T-helper 2 cell (primary cell): Measurements from ENCODE around the gene DSCAM.

Experiments
- DNase-seq, 5 experiments: peaks; one replicate each; pipeline versions ENCODE4 v3.0.0 to v3.0.0-alpha.2; 2012 to 2022

DSCAM gene

DNA sequence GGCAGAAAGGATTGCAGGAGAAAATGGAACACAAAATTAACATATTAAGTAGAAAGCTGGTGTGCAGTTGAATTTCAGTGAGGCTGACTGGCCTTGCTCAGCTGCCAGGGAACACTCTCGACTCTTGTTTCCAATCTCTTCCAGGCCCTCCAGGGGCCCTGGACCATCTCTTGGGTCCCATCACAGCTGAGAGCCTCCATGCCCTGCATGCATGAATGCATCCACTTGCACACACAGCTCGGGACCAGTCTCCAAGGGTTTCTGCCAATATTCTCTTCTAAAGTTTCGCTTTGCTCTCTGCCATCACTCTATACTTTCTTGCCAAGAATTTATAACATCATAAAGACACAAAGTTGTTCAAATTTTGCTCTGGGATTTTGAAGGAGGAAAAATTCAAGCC lies 200.3 kb downstream of the DSCAM start:
- DNase-seq = no peak

DNA sequence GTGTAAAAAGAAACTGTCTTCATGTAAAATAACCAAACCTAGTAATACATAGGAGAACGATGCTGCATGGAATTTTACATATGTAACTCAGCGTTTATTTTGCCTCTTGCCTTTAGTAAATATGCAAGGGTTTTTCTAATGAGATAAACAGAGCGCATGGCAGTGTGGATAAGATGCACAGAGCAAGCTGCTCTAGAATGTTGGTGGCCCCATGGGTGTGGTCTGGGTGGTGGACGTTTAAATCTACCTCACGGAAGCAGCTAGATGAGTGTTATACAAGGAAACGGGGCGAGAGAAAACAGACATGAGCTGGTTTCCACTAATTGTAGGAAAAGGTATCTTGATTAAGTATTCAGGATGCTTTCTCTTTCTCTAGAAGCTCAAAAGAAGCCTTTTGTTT lies 205.9 kb downstream of the DSCAM start:
- DNase-seq = no peak

DNA sequence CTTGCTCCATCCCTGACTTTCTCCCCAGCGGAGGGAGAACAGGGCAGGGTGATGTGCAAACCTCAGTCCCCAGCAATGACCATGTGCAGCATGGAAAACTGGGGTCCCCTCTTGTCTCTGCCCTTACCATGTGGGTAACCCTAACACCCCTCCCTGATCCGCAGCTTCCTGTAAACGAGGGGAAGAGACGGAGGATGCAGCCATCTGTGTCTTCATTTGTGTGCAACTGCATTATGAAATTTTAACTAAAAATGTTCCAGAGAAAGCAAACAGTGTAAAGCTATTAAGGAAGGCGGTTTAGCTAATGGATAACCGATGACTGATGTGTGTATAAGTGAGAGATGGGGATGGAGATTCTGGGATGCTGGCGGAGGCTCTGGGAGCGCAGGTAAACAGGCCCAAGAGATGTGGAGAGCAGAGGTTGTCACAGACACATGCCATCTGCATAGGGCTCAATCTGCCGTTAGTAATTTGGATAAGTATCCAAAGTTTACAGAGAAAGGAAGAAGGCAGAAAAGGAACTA lies 206.6 kb downstream of the DSCAM start:
- no peak for DNase-seq

DNA sequence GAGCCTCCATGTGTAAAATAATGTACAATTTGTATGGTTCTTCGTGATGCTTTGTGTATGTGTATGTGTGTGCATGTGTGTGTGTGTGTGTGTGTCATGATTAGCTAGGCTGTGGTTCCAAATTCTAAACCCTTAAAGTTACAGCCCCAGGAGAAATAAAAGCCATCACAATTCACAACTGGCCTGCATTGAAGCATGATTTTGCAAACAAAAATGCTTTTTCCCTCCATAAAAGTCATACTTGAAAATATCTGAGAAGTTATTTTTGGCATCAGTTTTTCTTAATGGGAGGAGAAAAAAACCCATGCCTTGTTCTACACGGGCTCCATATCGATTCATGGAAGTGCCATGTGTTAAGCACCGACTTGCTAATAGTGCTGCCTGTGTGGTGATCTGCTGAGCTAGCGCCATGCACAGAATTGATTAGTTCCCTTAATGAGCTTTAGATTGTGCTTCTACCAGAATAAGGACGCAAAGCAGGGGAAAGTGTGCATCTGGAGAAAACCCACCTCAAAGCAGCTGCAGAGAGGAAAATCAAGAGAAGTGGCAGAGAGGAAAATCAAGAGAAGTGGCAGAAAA lies 207.3 kb downstream of the DSCAM start:
- no peak for DNase-seq

DNA sequence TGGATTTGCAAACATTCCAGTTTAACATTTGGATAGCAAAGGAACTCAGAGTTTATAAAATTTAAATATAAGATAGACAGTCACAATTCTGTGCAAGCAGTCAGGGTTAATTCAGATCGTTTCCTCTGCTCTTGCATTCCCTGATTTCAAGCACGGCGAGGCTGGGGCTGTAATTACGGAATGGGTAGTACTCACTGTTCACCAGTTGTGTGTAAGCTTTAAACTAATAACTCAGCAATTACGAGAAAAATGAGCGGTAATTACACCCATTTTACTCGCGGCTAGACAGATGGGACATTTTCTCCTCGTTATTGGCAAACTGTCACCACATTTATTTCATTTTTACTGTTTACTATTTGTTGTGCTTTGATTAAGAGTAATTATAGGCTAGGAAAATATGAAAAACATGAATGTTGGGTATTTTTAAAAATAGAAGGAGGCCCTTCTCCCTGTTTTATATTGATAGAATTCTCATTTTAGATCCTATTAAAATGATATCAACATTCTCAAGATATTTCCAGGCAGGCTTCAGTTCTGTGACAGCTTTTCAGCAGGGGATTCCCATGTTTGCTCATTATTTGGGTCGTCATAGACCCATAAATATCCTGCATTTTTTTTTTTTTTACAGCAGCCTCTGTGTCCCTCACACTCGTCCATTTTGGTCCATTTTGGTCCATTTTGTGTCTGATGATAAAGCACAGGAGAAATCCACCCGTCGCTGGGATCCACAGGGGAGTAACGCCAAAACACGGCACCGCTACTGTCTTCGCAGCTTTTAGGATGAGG lies 208.3 kb downstream of the DSCAM start:
- no peak for DNase-seq

DNA sequence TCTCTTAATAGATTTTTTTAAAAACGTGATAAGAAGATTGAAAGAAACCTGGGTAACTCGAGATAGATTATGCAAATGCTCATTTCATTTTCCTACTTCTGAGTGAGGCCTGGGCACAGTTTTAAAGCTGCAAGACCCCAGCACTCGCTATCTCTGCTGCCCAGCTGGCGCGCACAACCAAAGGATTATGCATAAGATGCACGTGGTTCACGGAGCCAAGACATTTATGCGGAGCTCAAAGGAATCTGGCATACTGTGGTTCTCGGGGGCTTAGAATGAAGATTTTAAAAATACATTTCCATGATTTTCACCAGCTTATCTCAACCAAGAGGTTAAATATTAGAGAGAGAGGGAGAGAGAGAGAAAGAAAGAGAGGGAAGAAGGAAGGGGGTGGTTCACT lies 210.9 kb downstream of the DSCAM start:
- no peak for DNase-seq

DNA sequence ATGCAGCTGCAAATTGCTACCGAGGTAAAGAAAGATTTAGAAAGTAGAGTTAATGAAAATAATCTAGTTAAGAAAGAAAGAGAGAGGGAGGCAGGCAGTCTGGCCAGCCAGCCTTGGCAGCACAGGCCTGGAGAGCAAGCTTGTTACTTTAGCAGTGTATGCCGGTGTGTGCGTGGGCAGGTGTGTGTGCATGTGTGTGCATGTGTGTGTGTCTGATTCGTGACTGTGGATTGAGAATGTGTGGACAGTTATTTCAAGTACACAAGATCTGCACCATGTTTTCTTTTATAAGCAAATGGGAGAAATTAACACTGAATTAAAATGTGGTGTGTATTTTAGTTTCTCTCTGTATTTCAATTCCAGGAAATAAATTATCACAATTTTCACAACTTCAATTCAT lies 211.6 kb downstream of the DSCAM start:
- DNase-seq = no peak

DNA sequence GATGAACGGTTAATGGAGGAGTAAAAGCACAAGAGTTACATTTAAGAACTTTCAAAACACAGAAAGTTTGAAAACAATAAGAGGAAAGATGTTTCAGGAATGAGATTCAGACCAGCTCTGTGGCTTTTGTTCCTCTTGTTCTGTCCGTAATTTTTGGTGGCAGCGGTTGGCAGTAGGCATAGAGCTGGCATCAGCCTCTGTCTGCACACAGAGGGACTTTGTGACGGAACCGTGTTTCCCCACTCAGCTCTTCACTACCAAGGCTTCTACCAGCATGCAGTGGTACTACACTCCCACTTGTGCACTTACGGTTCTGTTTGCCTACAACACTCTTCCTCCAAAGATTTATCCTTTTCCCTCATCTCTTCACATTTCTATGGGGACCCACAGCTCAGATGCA lies 212.8 kb downstream of the DSCAM start:
- no peak for DNase-seq

DNA sequence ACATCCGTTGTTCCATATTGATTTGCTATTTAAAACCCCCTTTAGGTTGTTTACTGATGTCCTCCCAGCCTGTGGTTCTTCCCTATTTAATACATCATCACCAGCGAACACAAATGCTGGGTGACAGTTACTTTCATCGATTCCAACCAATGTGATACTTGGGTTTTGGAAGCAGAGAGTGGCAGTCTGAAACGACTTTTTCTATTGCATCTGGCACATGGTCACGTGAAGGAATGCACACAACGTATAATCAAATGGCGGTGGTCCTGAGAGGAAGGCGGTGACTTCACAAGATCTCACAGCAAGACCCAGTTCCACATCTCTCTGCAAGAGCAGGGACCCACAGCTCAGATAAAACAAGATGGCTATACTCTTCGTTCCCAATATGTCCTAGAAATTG lies 213.9 kb downstream of the DSCAM start:
- DNase-seq = no peak

DNA sequence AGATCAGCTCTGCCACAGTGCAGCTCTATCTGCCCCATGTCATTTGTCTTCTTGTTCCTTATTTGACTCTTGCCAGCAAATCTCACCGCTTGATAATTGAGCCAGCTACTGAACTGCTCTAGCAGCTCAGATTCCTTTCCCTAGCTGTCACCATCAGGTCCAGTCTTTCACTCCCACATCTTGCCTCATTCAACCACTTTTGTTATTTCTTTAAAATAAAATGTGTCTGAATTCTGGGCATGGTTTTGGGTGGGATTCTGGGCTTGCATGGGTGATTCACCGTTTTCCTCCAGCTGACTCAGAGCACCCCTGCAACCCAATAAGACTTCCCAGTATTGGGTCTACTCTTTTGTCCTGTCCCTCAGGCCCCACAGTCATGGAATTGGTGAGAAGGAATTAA lies 215.7 kb downstream of the DSCAM start:
- DNase-seq = no peak

DNA sequence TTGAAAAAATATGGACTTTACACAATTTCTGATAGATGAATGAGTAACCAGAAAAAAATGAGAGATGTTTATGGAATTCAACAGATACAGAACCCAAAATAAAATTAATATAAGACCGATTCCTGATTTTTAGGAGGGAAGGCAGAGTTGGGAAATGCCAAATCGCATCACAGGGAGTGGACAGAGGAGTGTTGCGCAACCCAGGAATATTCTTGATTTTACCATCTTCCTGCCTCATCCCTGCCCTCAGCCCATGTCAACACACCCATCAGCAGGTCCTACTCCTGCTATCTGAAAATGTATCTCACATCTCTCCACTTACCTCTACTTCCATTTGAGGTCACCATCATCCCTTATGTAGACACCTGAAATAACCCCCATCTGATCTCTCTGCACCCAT lies 221.0 kb downstream of the DSCAM start:
- no peak for DNase-seq

DNA sequence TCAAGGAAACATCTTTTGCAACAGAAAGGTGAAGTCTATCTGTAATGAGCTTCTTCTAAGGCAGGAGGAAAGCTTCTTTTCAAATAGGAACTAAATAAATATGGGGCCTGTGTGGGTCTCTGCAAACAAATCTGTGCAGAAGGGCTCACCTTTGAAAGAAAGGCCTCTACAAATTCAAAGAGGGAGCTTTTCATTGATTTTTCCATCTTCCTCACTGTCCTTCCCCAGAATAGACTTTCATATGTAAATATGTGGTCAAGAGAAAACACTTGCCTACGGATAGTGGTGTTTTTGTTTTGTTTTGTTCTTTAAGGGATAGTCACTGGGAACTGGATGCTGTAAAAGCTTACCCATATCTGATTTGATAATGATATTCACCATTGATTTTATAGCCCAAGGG lies 223.4 kb downstream of the DSCAM start:
- no peak for DNase-seq

DNA sequence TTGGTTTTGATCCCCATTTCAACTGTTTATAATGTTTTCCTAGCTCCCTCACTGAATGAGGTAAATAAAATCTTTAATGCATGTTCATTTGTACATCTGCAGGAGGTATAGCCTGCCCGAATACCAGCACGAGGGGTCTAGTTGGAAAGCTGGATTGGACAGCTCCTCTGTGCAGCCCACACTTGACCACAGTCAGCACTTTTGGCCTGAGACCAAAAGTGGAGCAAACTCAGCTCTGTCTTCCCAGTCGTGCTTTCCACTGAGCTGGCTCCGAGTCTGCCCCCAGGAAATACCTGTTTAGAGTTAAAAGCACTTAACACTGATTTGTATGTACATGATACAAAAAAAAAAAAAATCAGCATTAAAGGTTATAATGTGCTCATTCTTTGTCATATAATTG lies 224.4 kb downstream of the DSCAM start:
- DNase-seq = no peak

DNA sequence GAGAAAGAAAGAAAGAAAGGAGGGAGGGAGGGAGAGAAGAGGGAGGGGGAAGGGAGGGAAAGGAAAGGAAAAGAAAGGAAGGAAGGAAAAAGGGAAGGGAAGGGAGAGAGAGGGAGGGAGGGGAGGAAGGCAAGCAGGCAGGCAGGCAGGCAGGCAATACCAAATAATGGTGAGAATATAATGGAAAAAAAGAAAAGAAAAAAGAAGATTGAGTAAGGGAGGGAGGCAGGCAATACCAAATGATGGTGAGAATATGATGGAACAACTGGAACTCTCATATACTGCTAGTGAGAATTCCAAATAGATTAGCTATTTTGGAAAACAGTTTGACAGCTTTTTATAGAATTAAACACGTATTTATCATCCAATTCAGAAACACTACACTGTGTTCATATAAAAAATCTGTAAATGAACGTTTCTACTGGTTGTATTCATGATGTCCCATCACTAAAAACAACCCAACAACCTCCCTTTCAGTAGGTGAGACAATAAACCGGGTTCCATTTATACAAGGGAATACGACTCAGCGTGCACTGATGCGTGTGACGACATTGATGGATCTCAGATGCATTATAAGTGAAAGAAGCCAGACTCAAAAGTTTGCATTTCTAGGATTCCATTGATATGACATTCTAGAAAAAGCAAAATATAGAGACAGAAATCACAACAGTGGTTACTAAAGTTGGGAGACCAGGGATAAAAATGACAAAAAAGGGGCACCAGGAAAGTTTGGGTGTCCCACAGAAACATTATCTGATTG lies 226.4 kb downstream of the DSCAM start:
- no peak for DNase-seq

DNA sequence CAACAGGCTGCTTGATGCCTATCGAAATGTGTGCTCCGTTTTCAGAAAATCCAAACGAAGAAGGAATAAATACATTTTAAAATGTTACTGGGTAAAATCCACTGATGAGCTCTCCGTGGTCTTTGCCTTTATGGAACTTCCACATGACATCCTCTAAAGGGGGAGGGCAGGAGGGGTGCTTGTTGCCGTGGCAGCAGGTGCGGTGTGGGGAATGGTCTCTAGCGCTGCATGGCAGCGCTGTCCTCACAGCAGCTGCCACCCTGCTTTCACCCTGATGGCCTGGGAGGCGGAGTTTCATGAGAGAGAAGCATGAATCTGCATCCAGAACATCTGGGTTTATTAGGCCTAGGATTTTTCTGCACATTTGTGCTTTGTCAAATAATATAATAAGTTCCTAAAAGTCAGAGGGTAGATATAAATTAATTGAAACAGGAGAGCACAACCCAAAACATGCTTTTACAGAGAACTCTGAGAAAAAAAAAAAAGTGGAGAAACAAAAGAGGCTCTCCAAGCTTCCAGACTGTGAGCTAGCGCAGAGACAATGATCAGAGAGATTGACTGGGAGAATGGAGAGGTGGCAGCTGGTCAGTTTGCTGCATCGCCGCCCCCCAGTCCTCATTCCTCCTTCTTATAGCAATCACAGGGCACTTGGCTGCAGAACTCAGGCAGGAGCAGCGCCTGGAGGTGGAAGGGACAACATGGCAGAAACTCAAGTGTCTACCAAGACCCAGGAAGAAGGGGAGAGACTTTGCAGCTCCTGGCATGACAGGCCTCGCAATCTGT lies 228.6 kb downstream of the DSCAM start:
- no peak for DNase-seq

DNA sequence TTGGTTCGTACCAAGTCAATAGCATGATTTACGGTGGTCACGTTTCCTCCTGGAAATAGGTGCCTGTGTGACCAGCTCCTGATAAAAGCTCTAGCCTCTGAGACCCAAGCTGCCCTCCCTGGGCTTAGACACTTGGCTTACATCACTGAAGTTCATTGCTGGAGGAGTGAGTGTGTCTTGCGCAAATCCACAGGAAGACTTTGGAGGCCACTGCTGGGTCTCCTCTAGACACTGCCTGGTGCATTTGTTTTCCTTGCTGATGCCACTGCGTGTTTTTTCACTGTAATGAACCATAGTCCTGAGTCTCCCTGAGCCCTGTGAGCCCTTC lies 230.6 kb downstream of the DSCAM start:
- no peak for DNase-seq

DNA sequence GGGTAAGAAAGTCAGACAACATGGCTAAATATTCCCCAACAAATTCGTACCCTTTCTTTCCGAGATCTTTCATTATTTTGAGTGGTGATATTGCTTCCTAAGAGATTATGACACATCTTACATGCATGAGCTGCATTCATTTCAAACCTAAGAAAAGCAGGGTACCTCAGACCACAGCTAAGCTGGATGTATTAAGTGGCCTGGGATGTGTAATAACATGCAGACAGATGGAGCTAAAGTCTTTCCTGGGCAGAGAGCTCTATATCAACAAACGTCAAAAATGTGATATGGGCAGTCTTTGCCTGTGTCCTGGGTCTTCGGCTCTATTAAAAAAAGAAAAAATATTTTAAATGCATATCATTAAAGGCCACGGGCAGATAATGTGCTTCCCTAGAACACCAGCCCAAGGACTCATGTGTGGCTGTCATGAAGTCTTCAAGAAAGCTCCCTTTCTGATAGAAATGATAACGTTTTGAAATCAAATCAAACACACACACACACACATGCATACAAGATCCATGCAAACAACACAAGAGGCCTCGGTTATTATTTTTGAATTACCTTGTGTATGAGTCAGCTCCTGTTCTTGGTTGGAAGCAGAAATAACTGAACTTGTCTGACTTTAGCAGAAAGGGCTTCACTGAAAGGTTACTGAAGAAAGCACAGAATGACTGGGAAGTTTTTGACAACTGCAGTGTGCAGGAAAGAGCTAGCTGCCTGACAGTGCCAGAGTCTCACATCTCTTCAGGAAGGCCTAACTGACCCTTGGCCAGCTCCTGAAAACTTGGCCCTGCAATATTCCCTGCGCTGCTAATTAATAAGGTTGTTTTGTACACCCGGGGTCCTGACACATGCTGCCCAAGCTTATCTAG lies 231.2 kb downstream of the DSCAM start:
- no peak for DNase-seq

DNA sequence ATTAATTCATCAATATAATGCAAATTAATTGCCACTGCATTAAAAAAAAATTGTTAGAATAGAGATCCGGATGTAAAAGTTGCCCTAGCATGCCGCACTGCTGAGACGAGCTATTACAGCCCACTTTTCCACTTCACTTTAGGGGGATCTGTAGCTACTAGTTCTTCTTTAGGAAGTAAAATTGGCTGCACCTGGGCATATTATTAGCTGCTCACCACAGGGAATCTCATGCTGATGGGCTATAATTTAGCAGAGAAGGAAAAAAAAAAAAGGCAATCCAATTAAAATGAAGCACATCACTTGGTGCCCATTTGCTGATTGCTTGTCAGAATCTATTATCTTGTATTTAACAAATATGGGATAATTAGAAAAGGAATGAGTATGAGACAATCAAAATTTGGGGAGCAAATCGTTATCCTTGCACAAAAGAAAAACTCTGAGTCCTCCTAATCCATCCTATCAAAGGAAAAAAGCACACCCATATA lies 233.4 kb downstream of the DSCAM start:
- DNase-seq = no peak

DNA sequence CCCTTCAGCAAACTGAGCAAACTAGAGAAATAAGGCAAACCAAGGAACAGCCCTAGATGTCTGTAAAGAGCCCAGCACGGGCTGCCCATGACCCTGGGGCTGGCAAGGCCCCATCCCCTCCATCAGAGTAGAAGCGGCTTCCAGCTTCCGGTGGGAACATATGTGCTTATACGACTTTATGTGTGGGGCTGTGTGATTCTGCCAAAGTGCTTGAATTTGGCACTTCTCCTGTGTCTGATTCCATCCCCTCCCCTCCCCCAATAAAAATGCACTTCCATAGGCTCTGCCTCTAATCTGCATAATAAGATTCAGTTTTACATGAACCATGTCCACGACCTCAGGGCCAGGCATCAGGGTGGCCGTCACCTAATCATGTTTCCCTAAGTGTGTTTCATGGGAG lies 236.6 kb downstream of the DSCAM start:
- no peak for DNase-seq

DNA sequence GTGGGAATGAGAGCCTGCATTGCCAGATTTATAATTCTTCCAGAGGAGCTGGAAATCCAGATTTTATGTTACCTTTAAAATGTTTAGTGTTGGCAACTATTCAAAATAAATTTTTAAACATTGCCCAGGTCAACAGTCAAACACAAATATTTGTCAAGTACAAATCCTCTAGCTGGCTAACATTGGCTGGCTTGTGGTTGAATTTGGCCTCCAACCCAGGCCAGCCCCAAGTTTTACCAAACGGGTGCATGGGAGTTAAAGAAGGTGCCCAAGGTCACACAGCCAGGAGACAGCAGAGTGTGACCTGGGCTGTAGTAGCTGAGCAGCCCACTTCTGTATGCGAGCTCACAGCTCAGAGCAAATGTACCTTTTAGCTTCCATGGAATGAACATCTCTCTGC lies 240.6 kb downstream of the DSCAM start:
- no peak for DNase-seq

DNA sequence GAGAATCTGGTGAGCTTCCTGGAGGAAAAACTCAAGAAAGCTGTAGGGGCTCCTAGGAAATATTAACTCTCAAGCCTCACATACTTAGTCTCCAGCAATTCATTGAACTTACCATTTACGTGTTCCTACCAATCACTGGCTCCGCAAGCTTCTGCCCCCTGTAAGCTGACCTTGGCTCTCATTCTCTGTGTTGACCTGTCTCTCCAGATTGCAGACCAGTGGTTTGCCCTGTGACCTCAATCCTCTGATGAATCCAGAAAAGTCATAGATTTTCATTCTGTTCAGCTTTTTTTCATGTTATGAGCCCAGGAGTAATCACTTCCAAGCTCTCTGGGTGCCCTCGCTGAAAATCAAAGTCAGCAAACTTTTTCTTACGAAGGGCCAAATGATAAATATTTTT lies 241.9 kb downstream of the DSCAM start:
- DNase-seq = no peak

DNA sequence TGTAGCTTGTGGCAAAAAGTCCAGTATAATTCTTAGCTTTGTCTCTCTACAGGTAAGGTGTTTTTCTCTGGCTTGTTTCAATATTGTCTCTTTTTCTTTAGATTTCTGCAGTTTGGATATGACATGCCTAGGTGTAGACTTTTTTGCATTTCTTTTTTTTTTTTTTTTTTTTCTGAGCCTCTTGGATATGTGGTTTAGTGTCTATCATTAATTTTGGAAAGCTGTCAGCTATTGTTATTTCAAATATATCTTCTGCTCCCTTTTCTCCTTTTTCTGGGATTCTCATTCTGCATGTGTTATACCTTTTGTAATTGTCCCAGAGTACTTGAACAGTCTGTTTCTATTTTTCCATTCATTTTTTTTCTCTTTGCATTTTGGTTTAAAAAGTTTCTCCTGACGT lies 243.2 kb downstream of the DSCAM start:
- no peak for DNase-seq
